HG03439 (cell line): ENCODE data around the gene MAPKAP1.
"Not testable (repeated sequence)": the region's sequence is repeated elsewhere in the genome, so short reads cannot be mapped to it uniquely, and the experiment has no call there.

ENCODE experiments used
- ATAC-seq: cut with Tn5 transposase; IDR thresholded peaks from one replicate; pipeline ENCODE4 v1.9.1; 2021; ENCODE audit warnings: mild to moderate bottlenecking, moderate library complexity; ENCODE audit not compliant: unreplicated experiment

The MAPKAP1 gene

DNA sequence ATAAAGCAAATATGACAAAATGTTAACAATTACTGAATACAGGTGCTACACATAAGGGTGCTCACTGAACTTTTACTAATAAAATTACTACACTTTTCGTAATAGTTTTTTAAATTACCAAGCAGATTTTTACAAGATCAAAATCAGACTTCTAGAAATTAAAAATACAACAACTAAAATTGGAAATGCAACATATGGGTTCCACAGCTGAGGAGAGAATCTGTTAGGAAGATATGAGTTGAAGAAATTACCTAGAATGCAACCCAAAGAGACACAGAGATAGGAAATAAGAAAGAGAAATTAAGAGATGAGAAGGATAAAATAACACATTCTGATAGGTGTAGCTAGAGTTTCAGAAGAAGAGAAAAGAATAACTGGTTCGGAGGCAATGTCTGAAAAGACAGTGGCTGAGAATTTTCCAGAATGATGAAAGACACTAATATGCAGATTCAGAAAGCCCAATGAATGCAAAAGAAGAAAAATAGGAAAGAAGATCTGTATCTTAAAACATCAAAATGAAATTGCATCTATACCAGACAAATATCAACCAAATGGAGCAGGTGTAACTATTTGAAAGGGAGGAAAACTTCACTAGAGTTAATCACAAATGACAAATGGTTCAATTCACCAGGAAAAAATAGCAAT is 95.8 kb downstream of the MAPKAP1 start:
- no peak for ATAC-seq

DNA sequence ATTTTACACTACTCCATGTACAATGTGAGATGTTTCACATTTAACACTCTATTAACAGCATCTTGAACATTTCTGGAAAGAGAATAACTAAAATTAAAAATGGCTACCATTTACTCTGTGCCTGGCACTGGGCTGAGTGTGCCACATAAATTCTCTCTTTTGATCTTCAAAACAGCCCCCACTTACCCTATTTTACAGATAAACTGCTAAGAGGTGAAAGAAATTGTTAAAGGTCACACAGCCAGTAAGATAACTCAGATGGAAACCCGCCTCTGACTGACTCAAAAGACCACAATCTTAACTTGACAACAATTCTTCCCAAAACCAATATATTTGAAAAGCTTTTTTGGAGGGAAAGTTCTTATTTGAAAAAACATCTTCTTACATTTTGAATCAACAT is 97.3 kb downstream of the MAPKAP1 start:
- no peak for ATAC-seq

DNA sequence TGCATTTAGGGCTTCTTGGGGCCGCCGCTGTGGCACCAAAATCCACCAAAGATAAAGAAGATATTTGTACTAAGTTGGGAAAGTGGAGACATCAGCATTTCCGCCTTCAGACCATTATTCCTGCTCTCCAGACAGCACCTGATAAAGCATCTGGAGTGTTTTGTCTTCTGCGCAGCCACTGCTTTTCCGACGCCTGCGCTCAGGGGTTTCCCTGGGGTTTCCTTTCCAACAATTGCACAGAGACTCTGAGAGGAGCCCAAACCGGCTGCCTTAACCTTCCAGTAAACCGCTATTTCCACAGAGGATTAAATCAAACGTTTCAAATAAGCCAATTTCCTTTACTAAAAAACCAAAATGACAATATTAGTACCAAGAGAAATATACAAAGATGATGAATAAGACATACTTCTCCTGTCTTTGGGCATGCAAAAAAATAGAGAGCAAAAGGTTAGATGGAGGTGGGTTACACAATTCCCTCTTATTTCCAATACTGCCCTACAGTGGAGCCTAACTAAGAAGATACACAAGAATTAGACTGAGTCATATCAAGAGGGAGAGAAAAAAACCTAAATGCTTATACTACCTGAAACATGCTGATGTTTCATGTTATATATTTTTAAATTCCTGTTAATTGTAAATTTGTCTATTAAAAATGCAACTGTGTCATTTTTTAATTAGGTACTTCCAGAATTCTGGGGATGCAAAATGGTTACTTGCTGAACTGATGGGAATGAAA is 98.4 kb downstream of the MAPKAP1 start:
- no peak for ATAC-seq

DNA sequence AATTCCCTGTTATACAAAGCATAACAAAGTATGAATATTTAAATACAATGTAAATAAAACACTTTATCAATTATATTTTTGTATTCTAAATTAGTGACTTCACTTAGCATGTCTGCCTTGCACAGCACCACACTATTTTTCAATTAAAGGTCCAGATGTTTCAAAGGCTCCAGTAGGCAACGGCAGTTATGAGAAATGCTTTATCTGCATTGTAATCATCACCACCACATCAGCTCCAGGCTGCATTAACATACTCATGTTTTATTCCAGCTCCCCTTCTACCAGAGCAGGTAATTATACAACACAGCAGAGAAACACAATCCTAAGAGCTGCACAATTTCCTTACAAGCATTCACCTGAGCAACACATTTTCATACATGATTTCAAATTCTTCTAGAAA is 102.8 kb downstream of the MAPKAP1 start:
- ATAC-seq, result no peak

DNA sequence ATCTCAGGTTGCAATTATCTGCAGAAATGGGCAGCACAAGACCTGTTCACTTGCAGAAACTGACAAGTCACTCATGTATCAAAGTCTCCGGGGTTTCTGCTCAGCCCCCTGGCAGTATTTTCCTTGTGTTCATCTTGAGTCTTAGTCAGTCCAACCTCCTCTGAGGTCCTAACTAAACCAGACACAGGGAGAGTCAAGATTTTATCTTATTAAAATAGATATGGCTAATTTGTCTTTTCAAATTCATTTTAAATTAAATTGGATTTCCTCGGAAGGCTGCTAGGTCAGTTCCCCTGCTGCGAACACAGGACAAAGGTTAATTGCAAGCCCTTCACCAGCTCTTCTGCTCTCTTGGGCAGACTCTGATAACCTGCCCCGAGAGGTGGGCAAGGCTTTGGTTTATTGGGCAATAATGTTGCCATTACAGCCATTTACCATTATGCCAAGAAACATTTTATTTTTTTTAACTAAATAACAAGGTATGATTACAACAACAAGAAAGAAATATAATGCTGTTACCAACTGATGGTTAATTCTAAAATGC is 103.5 kb downstream of the MAPKAP1 start:
- ATAC-seq, result no peak

DNA sequence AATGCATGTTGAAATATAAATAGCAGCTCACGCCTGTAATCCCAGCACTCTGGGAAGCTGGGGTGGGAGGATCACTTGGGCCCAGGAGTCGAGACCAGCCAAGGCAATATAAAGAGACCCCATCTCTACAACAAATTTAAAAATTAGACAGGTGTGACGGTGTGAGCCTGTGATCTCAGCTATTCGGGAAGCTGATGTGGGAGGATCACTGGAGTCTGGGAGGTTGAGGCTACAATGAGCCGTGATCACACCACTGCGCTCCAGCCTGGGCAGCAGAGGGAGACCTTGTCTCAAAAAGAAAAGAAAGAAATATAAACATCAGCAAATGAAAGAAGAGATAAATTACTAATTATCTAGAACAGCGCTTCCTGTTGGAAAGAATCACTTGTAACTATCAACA is 105.0 kb downstream of the MAPKAP1 start:
- ATAC-seq, result no peak

DNA sequence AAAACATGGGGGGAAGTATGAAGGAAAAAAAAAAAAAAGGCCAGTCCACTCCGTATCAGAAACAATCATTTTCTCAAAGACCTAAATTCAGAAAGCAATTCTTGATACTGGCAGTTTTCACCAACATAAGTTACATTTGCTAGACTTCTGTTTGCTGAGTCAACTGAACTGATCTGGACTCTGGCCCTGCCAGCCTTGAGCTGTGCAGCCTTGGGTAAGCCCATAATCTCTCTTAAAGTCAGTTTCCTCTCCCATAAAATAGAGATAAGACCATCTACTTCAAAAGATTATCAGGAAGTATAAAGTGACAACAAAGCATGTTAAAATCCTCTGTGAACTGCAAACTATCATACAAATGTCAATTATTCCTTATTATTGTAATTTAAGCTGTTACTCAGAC is 106.8 kb downstream of the MAPKAP1 start:
- ATAC-seq, result no peak

DNA sequence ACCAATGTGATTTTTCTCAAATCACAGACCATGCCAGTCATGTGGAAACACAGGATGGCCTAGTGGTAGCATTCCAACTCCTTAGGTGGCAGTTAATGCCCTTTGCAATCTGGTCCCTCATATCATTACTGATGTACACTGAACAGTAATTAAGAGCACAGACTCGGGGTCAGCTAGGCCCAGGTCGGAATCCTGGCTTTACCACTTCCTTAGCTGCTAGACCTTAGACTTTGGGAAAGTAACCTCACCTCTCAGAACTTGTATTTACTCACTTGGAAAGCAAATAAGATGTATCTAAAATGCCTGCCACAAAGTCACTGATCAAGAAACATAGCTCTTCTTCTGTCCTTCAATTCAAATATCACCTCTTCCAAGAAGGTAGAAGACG is 112.8 kb downstream of the MAPKAP1 start:
- ATAC-seq, result no peak

DNA sequence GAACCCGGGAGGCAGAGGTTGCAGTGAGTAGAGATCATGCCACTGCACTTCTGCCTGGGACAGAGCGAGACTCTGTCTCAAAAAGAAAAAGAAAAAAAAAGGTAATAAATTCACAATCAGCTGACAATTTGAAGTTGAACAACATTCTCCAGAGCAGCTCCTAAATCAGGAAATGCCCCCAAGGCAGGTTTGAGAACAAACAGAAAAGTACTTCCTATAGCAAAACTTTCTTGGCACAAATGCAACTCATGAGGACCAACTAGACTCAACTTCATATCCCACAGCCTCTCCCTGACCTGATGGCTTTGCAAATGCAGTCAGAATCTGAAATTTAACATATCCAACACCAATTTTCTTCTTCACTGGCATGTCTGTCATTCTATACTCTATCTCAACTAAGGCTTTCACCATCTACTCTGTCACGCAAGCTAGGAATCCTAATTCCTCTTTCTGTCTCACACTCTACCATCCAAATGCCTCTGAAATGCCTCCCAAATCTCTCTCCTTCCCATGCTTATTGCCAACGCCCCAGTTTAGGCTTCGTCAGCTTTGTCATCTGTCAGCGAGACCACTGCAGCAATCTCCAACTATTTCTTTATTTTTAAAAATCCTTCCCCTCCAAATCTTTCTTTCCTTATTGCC is 113.3 kb downstream of the MAPKAP1 start:
- ATAC-seq, result no peak

DNA sequence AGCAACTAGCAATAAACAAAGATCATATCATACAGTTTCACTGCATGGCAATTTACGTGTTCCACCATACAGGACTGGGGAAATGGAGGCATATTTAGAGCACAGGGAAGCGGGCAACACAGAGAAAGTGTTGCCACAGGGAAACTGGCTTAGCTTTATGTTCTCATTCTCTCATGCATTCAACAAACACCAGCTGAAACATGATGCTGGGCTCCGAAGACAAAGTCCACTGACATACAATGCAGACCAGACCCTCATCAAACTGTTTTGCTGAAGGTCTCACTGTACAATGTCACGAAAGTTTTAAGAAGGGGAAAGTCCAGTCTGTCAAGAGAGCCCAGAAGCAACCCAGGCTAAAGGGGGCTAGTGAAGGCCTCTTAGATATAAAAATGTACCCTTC is 115.1 kb downstream of the MAPKAP1 start:
- no peak for ATAC-seq

DNA sequence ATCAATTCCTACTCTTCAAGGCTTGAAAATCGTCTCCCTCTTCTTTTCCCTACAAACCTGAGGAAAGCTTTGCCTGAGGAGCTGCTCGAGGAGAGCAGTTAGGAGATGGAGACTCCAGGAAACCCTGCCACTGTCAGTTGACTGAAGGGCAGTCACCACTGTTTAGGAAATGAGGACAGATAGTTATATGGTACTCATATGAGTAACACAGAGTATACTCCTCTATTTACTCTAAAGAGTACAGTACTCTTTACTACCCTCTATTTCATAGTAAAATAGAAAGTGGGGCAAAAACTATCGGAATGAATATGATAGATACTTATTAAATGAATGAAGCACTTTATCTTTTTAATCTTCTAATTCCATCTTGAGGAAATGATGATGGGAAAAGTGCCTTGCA is 115.8 kb downstream of the MAPKAP1 start:
- no peak for ATAC-seq

DNA sequence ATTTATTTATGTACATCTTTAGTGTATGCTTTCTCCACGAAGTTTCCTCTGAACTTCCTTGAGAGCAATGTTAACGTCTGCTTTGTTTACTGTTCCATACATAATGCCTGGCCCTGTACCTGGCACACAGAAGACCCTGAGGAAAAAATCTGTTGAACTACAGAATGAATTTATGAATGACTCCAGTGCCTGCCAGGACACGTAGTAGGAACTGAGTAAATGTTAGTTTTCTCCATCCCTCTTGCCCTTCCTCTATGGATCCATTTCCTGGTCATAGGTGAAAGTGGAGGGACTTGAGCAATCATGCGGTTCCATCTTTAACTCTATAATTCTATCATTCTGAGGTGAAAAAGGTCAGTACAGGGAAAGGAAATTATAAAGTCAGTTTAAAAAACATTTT is 117.7 kb downstream of the MAPKAP1 start:
- ATAC-seq, result no peak

DNA sequence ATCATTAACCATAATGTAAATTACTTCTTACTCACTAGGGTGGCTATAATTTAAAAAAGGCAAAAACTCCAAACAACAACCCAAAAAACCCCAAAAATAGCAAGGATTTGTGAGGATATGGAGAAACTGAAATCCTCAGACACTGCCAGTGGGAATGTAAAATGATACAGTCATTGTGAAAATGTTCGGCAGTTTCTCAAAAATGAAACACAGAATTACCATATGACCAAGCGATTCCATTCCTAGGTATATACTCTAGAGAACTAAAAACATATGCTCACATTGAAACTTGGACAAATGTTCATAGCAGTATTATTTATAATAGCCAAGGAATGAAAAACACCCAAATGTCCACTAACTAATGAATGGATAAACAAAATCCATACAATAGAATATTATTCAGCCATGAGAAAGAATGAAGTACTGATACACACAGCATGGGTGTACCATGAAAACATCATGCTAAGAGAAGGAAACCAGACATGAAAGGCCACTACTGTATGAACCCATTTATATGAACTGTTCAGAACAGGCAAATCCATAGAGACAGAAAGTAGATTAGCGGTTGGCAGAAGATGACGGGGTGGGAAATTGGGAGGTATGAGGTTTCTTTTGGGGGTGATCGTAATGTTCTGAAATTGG is 119.1 kb downstream of the MAPKAP1 start:
- ATAC-seq, result no peak

DNA sequence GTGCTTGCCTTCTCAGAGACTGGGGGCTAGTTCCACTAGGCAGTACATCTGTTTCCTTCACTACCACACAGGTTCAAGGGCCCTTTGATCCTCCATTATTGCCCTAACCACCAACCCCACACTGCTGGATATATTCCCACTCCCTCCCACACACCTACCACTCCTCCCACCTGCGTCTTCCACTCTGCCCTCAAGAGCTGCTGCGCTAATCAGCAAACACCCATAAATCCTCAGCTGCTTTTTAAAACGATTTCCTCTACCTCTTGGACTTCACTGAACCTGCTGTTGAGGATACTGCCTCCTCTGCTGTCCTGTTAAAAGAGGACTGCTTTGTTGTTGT is 120.9 kb downstream of the MAPKAP1 start:
- ATAC-seq, result no peak

DNA sequence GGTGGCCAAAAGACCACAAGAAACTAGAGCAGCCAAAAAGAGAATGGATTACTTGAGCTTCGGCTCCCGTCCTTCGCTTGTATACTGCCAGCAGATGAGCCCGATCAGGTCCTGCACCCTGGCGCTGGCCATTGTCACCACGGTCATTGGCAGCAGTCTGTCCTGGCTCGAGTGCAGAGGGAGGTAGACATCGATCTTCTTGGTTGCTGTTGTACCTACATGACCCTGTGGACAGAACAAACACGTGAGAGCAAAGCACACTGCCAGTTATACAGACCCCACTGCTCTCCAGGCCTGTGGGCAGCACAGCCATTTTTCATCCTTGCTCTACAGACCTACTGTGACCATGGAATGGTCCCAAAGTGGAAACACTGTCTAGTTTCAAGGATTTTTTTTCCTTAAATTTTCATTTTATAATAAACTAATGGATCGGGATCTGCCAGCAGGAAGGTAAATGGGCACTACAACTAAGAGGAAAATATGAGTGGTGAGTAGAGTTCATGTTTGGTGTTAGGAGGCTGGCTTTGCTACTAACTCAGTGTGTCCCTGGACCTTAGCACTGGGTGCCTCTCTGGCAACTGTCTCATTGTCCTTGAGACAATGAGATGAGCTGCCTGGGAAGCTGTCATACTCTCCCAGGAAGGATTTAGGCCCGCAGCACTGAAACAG is 121.4 kb downstream of the MAPKAP1 start:
- ATAC-seq, result no peak

DNA sequence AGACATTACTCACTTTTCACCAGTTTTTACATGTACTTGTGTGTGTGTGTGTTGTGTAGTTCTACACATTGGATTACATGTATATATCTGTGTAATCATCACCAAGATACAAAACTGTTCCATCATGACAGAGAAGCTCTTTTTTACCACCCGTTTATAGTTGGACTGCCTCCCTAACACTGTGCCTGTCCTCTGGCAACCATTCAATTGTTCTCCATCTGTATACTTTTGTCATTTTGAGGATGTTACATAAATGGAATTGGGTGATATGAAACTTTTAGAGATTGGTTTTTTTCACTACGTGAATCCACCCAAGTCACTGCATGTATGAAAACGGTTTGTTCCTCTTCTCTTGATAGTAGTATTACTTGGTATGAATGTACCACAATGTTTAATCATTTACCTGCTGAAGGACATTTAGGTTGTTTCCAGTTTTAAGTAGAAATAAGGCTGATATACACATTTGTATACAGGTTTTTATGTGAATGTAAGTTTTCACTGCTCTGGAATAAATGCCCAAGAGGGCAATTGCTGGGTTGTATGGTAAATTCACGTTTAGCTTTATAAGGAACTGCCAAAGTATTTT is 126.2 kb downstream of the MAPKAP1 start:
- no peak for ATAC-seq

DNA sequence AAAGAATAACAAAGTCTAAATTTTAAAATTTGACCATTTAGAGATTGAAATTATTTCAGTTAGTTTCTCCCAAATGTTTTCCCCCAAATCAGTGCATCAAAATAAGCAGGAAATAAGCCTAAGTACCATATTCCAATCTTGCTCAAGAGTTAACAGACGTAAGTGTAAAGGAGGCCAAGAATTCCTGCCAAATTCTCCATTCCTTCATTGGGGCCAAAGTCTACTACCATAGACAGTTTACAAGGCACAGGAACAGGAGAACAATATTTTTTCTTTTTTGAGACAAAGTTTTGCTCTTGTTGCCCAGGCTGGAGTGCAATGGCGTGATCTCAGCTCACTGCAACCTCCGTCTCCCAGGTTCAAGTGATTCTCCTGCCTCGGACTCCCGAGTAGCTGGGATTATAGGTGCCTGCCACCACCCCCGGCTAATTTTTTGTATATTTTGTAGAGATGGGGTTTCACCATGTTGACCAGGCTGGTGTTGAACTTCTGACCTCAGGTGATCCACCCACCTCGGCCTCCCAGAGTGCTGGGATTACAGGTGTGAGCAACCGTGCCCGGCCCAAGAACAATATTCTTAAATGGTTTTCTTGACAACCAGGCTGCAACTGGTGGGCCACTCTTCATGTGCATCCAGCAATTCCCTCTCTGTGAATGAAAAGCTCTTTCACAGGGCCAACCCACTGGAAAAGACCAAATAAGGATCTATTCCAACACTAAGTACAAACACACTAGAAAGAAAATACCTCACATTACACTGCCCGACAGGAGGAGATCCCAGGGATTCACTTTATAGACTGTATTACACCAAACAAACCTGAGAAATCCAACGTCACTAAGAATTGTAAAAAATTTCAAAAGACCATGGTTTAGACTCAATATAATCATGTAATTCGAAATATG is 127.7 kb downstream of the MAPKAP1 start:
- no peak for ATAC-seq

DNA sequence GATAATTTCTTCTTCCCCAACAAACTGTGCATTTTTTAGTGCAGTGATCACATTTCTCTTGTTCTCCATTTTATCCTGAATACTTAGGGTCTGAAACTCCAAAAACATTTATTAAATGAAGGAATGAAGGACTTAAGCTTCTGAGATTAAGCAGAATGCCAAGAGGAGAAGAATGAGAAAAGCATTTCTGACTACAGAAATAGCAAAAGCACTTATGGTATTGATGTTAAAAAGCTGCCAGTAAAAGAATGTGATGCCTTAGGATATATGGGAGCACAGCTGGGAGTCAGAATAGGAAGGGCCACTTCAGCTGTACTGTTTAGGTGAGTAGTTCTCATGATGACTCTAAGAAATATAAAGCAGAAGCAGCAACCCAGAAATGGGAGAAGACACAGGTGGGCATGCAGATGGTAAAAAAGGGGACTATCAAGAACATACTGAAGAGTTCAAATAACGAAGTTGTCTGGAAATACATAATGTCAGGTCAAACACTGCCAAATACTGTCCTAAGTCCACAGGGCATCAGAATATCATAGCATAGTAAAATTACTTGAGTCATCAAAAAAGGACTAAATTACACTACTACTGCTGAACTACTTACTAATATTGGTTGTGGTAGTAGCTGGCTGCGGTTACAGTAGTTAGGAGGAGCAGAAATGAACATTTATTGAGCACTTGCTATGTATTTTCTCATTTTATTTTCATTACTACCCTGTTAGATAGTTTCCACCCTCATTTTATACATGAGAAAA is 132.7 kb downstream of the MAPKAP1 start:
- no peak for ATAC-seq

DNA sequence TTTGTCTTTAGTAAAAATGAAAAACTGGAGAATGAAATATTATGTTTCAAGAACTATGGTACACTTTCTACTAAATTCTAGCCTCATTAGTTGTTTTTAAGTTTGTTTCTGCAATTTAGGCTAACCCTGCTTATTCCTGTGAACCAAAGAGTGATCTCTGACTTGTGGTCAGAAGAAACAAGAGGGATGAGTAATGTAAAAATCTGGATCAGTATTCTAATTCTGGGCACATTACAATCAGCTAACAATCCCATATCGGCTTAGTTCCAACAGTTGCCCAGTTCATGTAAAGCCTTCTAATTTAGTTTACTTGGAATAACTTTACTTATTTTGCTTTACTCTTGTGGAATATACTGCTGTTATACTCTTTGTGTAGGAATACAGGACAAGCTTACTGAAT is 134.5 kb downstream of the MAPKAP1 start:
- not testable (repeated sequence) for ATAC-seq
